HCT116 (cell line): ENCODE results near the gene INTS1. TPM values are rescaled to one million over a fixed set of nuclear protein-coding genes. Genes with fewer than 3 reads are reported as not detected.

Experiments
- ATAC-seq: fragments of 200-7000 bp; cut with Tn5 transposase; 2 replicates; pipeline ENCODE4 v1.9.1; 2020; ENCODE audit warnings: mild to moderate bottlenecking, moderate library complexity
- BruUV-seq: library from RNA; stranded (reverse); fragments of 400-500 nt; replicated peaks from 2 replicates; lab custom pipeline; 2021; lab: Mats Ljungman, UMichigan
- CTCF ChIA-PET: fragments of 300-600 bp; sonication (Branson Sonifier 250); formaldehyde crosslinking; loops from one replicate; lab custom pipeline; 2021; ENCODE audit warnings: antibody characterized with exemption; lab: Charles Lee
- POLR2A ChIA-PET: fragments of 300-600, 350-600 bp; sonication (Branson Sonifier 250); formaldehyde crosslinking; loops from one replicate; lab custom pipeline; 2021; ENCODE audit warnings: antibody characterized with exemption; lab: Charles Lee
- RAD21 ChIA-PET, 2 experiments: fragments of 300-600 bp; sonication (Branson Sonifier 250); formaldehyde crosslinking; loops; one replicate each; lab custom pipeline; 2023; ENCODE audit warnings: low total read pairs in 2 of 2; ENCODE audit not compliant: uncharacterized antibody in 2 of 2, unreplicated experiment in 2 of 2, low non-redundant PET in 1 of 2; lab: Charles Lee
- DNase-seq: peaks from one replicate; pipeline ENCODE4 v3.0.0-alpha.2; 2010; ENCODE audit warnings: low read depth, low spot score
- H2AFZ ChIP-seq: fragments of 200-600 bp; shearing (Covaris generic), sonication (generic); 2 replicates; pipeline ENCODE4 v1.6.1; 2017; ENCODE audit warnings: low read depth, mixed run types, mixed read lengths, antibody characterized with exemption, low read length; ENCODE audit not compliant: poor library complexity, severe bottlenecking
- H3K27ac ChIP-seq: 2 replicates; pipeline ENCODE4 v1.5.1; 2012; ENCODE audit warnings: low read depth, low read length
- H3K27me3 ChIP-seq: fragments of 200-600 bp; sonication (generic); 2 replicates; pipeline ENCODE4 v1.6.1; 2016; ENCODE audit warnings: mixed run types, low read length, mixed read lengths; ENCODE audit not compliant: insufficient read depth
- H3K36me3 ChIP-seq, 2 experiments: fragments of 200-500 bp in 1 of 2; fragments of 200-600 bp in 1 of 2; sonication (Bioruptor generic) in 1 of 2; sonication (generic) in 1 of 2; 2 replicates each; pipeline versions ENCODE4 v1.5.1 to v1.6.1; 2014 to 2016; ENCODE audit warnings: low read length in 2 of 2, inconsistent platforms in 1 of 2, mixed read lengths in 1 of 2, mixed run types in 1 of 2; ENCODE audit not compliant: insufficient read depth in 2 of 2, control insufficient read depth in 1 of 2
- H3K4me1 ChIP-seq, 2 experiments: fragments of 200-600 bp in 1 of 2; sonication (generic) in 1 of 2; 2 replicates each; pipeline versions ENCODE4 v1.5.1 to v1.6.1; 2012 to 2017; ENCODE audit warnings: low read length in 2 of 2, inconsistent platforms in 1 of 2, mild to moderate bottlenecking in 1 of 2, mixed read lengths in 1 of 2, mixed run types in 1 of 2, moderate library complexity in 1 of 2; ENCODE audit not compliant: insufficient read depth in 2 of 2, control insufficient read depth in 1 of 2
- H3K4me2 ChIP-seq: fragments of 200-600 bp; sonication (generic); 2 replicates; pipeline ENCODE4 v1.6.1; 2017; ENCODE audit warnings: mixed run types, low read length, mixed read lengths
- H3K4me3 ChIP-seq, 2 experiments: fragments of 200-600 bp in 1 of 2; sonication (generic) in 1 of 2; replicated peaks in 1 of 2; 2 replicates each; pipeline ENCODE4 v1.5.1; 2011 to 2016; ENCODE audit warnings: low read length in 2 of 2, control low read depth in 1 of 2, low read depth in 1 of 2, mild to moderate bottlenecking in 1 of 2, mixed read lengths in 1 of 2, mixed run types in 1 of 2
- H3K79me2 ChIP-seq: fragments of 200-600 bp; sonication (generic); 2 replicates; pipeline ENCODE4 v1.6.1; 2017; ENCODE audit warnings: mild to moderate bottlenecking, mixed run types, low read length, moderate library complexity, mixed read lengths; ENCODE audit not compliant: insufficient read depth
- H3K9ac ChIP-seq: fragments of 200-600 bp; sonication (generic); 2 replicates; pipeline ENCODE4 v1.6.1; 2016; ENCODE audit warnings: low read length, mixed read lengths
- H3K9me2 ChIP-seq: fragments of 200-600 bp; sonication (generic), shearing (Covaris generic); 2 replicates; pipeline ENCODE4 v1.6.1; 2017; ENCODE audit warnings: mixed run types, mild to moderate bottlenecking, moderate library complexity; ENCODE audit not compliant: insufficient read depth
- H3K9me3 ChIP-seq, 2 experiments: fragments of 200-500 bp in 1 of 2; fragments of 200-600 bp in 1 of 2; sonication (Bioruptor generic) in 1 of 2; sonication (generic) in 1 of 2; 2 replicates each; pipeline ENCODE4 v1.6.1; 2014 to 2017; ENCODE audit warnings: low read length in 2 of 2, mixed read lengths in 2 of 2, inconsistent platforms in 1 of 2, low read depth in 1 of 2, mild to moderate bottlenecking in 1 of 2, mixed run types in 1 of 2, moderate library complexity in 1 of 2; ENCODE audit not compliant: control insufficient read depth in 1 of 2, insufficient read depth in 1 of 2
- H4K20me1 ChIP-seq: fragments of 200-600 bp; sonication (generic), shearing (Covaris generic); 2 replicates; pipeline ENCODE4 v1.6.1; 2017; ENCODE audit warnings: mixed run types, mild to moderate bottlenecking, moderate library complexity; ENCODE audit not compliant: insufficient read depth
- CBX3 ChIP-seq: IDR thresholded peaks from 2 replicates; pipeline ENCODE4 v1.6.1; 2012; ENCODE audit warnings: low read depth
- CEBPB ChIP-seq: IDR thresholded peaks from 2 replicates; pipeline ENCODE4 v1.6.1; 2012; ENCODE audit warnings: low read depth
- EGR1 ChIP-seq: IDR thresholded peaks from 2 replicates; pipeline ENCODE4 v1.6.1; 2012; ENCODE audit warnings: low read depth
- ELF1 ChIP-seq: IDR thresholded peaks from 2 replicates; pipeline ENCODE4 v1.6.1; 2012; ENCODE audit warnings: low read depth, borderline replicate concordance
- EZH2phosphoT487 ChIP-seq: fragments of 200-600 bp; IDR thresholded peaks from 2 replicates; pipeline ENCODE4 v1.6.1; 2018; ENCODE audit warnings: antibody characterized with exemption, borderline replicate concordance
- POLR2A ChIP-seq: IDR thresholded peaks from 2 replicates; pipeline ENCODE4 v1.7.0; 2011; ENCODE audit warnings: borderline replicate concordance; ENCODE audit not compliant: insufficient read depth, insufficient read length; ENCODE audit errors: extremely low read depth
- RAD21 ChIP-seq: IDR thresholded peaks from 2 replicates; pipeline ENCODE4 v1.6.1; 2012; ENCODE audit warnings: low read depth, mild to moderate bottlenecking
- REST ChIP-seq: IDR thresholded peaks from 2 replicates; pipeline ENCODE4 v1.6.1; 2012; ENCODE audit warnings: low read depth
- SIN3A ChIP-seq: IDR thresholded peaks from 2 replicates; pipeline ENCODE4 v1.6.1; 2012; ENCODE audit warnings: low read depth
- SP1 ChIP-seq: IDR thresholded peaks from 2 replicates; pipeline ENCODE4 v1.6.1; 2012; ENCODE audit warnings: low read depth
- SRF ChIP-seq: IDR thresholded peaks from 2 replicates; pipeline ENCODE4 v1.6.1; 2012; ENCODE audit warnings: low read depth
- YY1 ChIP-seq: IDR thresholded peaks from 2 replicates; pipeline ENCODE4 v1.6.1; 2011; ENCODE audit warnings: low read length, low read depth, moderate library complexity, mild to moderate bottlenecking; ENCODE audit not compliant: insufficient replicate concordance; ENCODE audit errors: extremely low read depth
- intact Hi-C: fragments of 100-400 bp; cut with micrococcal nuclease; formaldehyde crosslinking; loops from 2 replicates; pipeline ENCODE4 v1.10.0; 2022
- total RNA-seq: library from RNA; stranded (reverse); gene quantifications from one replicate; pipeline ENCODE4 v1.2.1, GENCODE V29; 2021; ENCODE audit not compliant: unreplicated experiment

The INTS1 gene
- total RNA-seq, 1 experiment from 2014 or later = 167 TPM

GRCh38 chr7:1492640-1493039 lies 11.5 kb downstream of the INTS1 start:
- H3K4me2 ChIP-seq = no peak overlapping the region
- H3K9ac ChIP-seq = no peak overlapping the region
- no peak overlapping the region for H3K27ac ChIP-seq
- no peaks in the 10 kb centered on the region for H3K9me3 ChIP-seq
- ChIA-PET POLR2A (no interaction called here), RAD21 (no interaction called here), CTCF (no interaction called here)
- DNase-seq (no peak), ATAC-seq (no peak)
- peaks cover 20 to 27% of the 10 kb centered on the region in 2 experiments; a peak in 3 of 4 replicates for H3K36me3 ChIP-seq
- no peaks in the 10 kb centered on the region; the same call in 1 of the 2 replicates for H3K79me2 ChIP-seq
- no TSS peak for BruUV-seq
- H3K9me2 ChIP-seq = no peaks in the 10 kb centered on the region
- TF ChIP-seq POLR2A (no peak), CEBPB (no peak), EZH2phosphoT487 (no peak), CBX3 (no peak), EGR1 (no peak)
- no peaks in the 10 kb centered on the region for H3K4me1 ChIP-seq
- no peaks in the 10 kb centered on the region for H3K27me3 ChIP-seq
- H2AFZ ChIP-seq = no peak overlapping the region
- intact Hi-C loops = no loop called here
- H3K4me3 ChIP-seq = no peak overlapping the region
- no peaks in the 10 kb centered on the region for H4K20me1 ChIP-seq

- Histone ChIP-seq H3K27me3 (no peaks in the 10 kb centered on the region), H3K4me2 (no peak overlapping the region), H3K9me3 (no peaks in the 10 kb centered on the region), H3K4me1 (no peaks in the 10 kb centered on the region), H4K20me1 (no peaks in the 10 kb centered on the region), H2AFZ (no peak overlapping the region), H3K79me2 (no peaks in the 10 kb centered on the region; the same call in 1 of the 2 replicates), H3K36me3 (peaks cover 23 to 27% of the 10 kb centered on the region in 2 experiments; a peak in 3 of 4 replicates), H3K9me2 (no peaks in the 10 kb centered on the region), H3K4me3 (no peak overlapping the region)
- BruUV-seq = no TSS peak
- RAD21 ChIA-PET = no interaction called here
- TF ChIP-seq SRF (no peak), EGR1 (no peak), EZH2phosphoT487 (no peak), REST (no peak), SP1 (no peak), RAD21 (no peak), SIN3A (no peak), ELF1 (no peak), YY1 (no peak), CBX3 (no peak)
- TF ChIP-seq, all 23 proteins: peak for 0
- ATAC-seq (no peak), DNase-seq (no peak)
- Histone ChIP-seq H3K27ac (no peak overlapping the region), H3K9ac (no peak overlapping the region)
- intact Hi-C loops = no loop called here
- CTCF ChIA-PET = no interaction called here
- POLR2A ChIA-PET = no interaction called here
Measured at GRCh38 chr7:1492221-1492620, 12.0 kb downstream of the INTS1 start.
